Measurements from ENCODE around the gene LMOD1.

- TF ChIP-seq RARB (CRISPR knock-in tag; IDR thresholded peaks at IDR 0.05), result no peak
- TF ChIP-seq ZC3H10 (CRISPR knock-in tag; IDR thresholded peaks at IDR 0.05), result no peak
- no peak for TF ChIP-seq TSHZ2 (CRISPR knock-in tag; IDR thresholded peaks at IDR 0.05)
- TF ChIP-seq, protein P1, sequence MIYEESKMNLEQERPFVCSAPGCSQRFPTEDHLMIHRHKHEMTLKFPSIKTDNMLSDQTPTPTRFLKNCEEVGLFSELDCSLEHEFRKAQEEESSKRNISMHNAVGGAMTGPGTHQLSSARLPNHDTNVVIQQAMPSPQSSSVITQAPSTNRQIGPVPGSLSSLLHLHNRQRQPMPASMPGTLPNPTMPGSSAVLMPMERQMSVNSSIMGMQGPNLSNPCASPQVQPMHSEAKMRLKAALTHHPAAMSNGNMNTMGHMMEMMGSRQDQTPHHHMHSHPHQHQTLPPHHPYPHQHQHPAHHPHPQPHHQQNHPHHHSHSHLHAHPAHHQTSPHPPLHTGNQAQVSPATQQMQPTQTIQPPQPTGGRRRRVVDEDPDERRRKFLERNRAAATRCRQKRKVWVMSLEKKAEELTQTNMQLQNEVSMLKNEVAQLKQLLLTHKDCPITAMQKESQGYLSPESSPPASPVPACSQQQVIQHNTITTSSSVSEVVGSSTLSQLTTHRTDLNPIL (CRISPR knock-in tag; IDR thresholded peaks at IDR 0.05; ENCODE audit: low read depth), result no peak
- TF ChIP-seq, protein P2, sequence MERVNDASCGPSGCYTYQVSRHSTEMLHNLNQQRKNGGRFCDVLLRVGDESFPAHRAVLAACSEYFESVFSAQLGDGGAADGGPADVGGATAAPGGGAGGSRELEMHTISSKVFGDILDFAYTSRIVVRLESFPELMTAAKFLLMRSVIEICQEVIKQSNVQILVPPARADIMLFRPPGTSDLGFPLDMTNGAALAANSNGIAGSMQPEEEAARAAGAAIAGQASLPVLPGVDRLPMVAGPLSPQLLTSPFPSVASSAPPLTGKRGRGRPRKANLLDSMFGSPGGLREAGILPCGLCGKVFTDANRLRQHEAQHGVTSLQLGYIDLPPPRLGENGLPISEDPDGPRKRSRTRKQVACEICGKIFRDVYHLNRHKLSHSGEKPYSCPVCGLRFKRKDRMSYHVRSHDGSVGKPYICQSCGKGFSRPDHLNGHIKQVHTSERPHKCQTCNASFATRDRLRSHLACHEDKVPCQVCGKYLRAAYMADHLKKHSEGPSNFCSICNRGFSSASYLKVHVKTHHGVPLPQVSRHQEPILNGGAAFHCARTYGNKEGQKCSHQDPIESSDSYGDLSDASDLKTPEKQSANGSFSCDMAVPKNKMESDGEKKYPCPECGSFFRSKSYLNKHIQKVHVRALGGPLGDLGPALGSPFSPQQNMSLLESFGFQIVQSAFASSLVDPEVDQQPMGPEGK (CRISPR knock-in tag; IDR thresholded peaks at IDR 0.05; ENCODE audit: borderline replicate concordance), result no peak
- no peak for TF ChIP-seq BACH2 (CRISPR knock-in tag; IDR thresholded peaks at IDR 0.05; ENCODE audit: borderline replicate concordance)
- no peak for TF ChIP-seq ZFP3 (CRISPR knock-in tag; IDR thresholded peaks at IDR 0.05)
- no peak for TF ChIP-seq POU6F1 (CRISPR knock-in tag; IDR thresholded peaks at IDR 0.05; ENCODE audit: borderline replicate concordance, low read depth)
- no peak for TF ChIP-seq ZNF70 (CRISPR knock-in tag; IDR thresholded peaks at IDR 0.05)
- no peak for TF ChIP-seq GLIS3 (CRISPR knock-in tag; IDR thresholded peaks at IDR 0.05)
- no peak for TF ChIP-seq ESRRG (CRISPR knock-in tag; IDR thresholded peaks at IDR 0.05)
- TF ChIP-seq ZFP30 (CRISPR knock-in tag; IDR thresholded peaks at IDR 0.05), result no peak
- no peak for TF ChIP-seq TOX (CRISPR knock-in tag; IDR thresholded peaks at IDR 0.05; ENCODE audit: borderline replicate concordance)
Observed at GRCh38 chr1:201870397-201870796, 76.0 kb downstream of the LMOD1 start.
